SK-N-SH (cell line): ENCODE results near the gene USO1. TPM values are rescaled to one million over a fixed set of nuclear protein-coding genes. Genes with fewer than 3 reads are reported as not detected.

Experiments used
- CTCF ChIA-PET: fragments of 300-600, 350-600 bp; formaldehyde crosslinking; extraction: SDS; loops from one replicate; lab custom pipeline; 2021; lab: Yijun Ruan, JAX
- POLR2A ChIA-PET: fragments of 350-600 bp; sonication (Branson Sonifier 250); formaldehyde crosslinking; extraction: SDS; loops from one replicate; lab custom pipeline; 2020; ENCODE audit warnings: antibody characterized with exemption, inconsistent platforms; lab: Yijun Ruan, JAX
- DNase-seq: peaks from one replicate; pipeline ENCODE4 v3.0.0; 2012
- H2AFZ ChIP-seq: fragments of 200-600 bp; sonication (generic); 2 replicates; pipeline ENCODE4 v1.8.1; 2016; ENCODE audit warnings: antibody characterized with exemption, mild to moderate bottlenecking, low read depth
- H3F3A ChIP-seq: fragments of 200-600 bp; sonication (generic); replicated peaks from 2 replicates; pipeline ENCODE3; 2016; ENCODE audit warnings: antibody characterized with exemption, mild to moderate bottlenecking; ENCODE audit not compliant: insufficient read depth
- H3K27ac ChIP-seq, 2 experiments: fragments of 200-500 bp in 1 of 2; fragments of 200-600 bp in 1 of 2; sonication (Bioruptor generic) in 1 of 2; sonication (generic), shearing (Covaris generic) in 1 of 2; 2 replicates each; pipeline versions ENCODE4 v1.5.1 to v1.6.1; 2014 to 2016; ENCODE audit warnings: low read depth in 2 of 2, inconsistent platforms in 1 of 2, low read length in 1 of 2, mild to moderate bottlenecking in 1 of 2, mixed read lengths in 1 of 2
- H3K27me3 ChIP-seq: fragments of 200-600 bp; sonication (generic), shearing (Covaris generic); 2 replicates; pipeline ENCODE4 v1.6.1; 2016; ENCODE audit warnings: mixed run types; ENCODE audit not compliant: insufficient read depth
- H3K36me3 ChIP-seq, 2 experiments: fragments of 200-500 bp in 1 of 2; fragments of 200-600 bp in 1 of 2; sonication (Bioruptor generic) in 1 of 2; sonication (generic) in 1 of 2; replicated peaks in 1 of 2; 2 replicates each; pipeline versions ENCODE3 to v1.5.1; 2014 to 2016; ENCODE audit warnings: low read length in 1 of 2, mild to moderate bottlenecking in 1 of 2; ENCODE audit not compliant: insufficient read depth in 2 of 2, control insufficient read depth in 1 of 2
- H3K4me1 ChIP-seq, 2 experiments: fragments of 200-500 bp in 1 of 2; fragments of 200-600 bp in 1 of 2; sonication (Bioruptor generic) in 1 of 2; sonication (generic), shearing (Covaris generic) in 1 of 2; 2 replicates each; pipeline versions ENCODE4 v1.5.1 to v1.6.1; 2014 to 2016; ENCODE audit warnings: low read depth in 1 of 2, low read length in 1 of 2, mixed run types in 1 of 2; ENCODE audit not compliant: insufficient read depth in 2 of 2, control insufficient read depth in 1 of 2
- H3K4me2 ChIP-seq: fragments of 200-600 bp; sonication (generic), shearing (Covaris generic); 2 replicates; pipeline ENCODE4 v1.6.1; 2017; ENCODE audit warnings: mixed run types
- H3K4me3 ChIP-seq, 2 experiments: fragments of 200-500 bp in 1 of 2; fragments of 200-600 bp in 1 of 2; sonication (Bioruptor generic) in 1 of 2; sonication (generic), shearing (Covaris generic) in 1 of 2; 2 replicates each; pipeline versions ENCODE4 v1.5.1 to v1.8.1; 2014 to 2016; ENCODE audit warnings: low read depth in 2 of 2, inconsistent platforms in 1 of 2, low read length in 1 of 2, mild to moderate bottlenecking in 1 of 2, mixed read lengths in 1 of 2, moderate library complexity in 1 of 2
- H3K79me2 ChIP-seq: fragments of 200-600 bp; sonication (generic); 2 replicates; pipeline ENCODE4 v1.8.1; 2017; ENCODE audit warnings: mild to moderate bottlenecking; ENCODE audit not compliant: insufficient read depth
- H3K9ac ChIP-seq: fragments of 200-600 bp; sonication (generic); 2 replicates; pipeline ENCODE4 v1.6.1; 2017; ENCODE audit warnings: mixed run types
- H3K9me2 ChIP-seq: fragments of 200-600 bp; sonication (generic); 2 replicates; pipeline ENCODE4 v1.6.1; 2017; ENCODE audit warnings: mixed run types
- H3K9me3 ChIP-seq: fragments of 200-600 bp; sonication (generic); 2 replicates; pipeline ENCODE4 v1.6.1; 2017; ENCODE audit warnings: mixed run types, mild to moderate bottlenecking, moderate library complexity
- H4K20me1 ChIP-seq: fragments of 200-600 bp; sonication (generic); 2 replicates; pipeline ENCODE4 v1.6.1; 2017; ENCODE audit warnings: mild to moderate bottlenecking, mixed run types; ENCODE audit not compliant: insufficient read depth
- CHD2 ChIP-seq: fragments of 150-350 bp; IDR thresholded peaks from 2 replicates; pipeline ENCODE4 v1.6.1; 2018; ENCODE audit warnings: low read length; ENCODE audit not compliant: partially characterized antibody
- ELF1 ChIP-seq: IDR thresholded peaks from 2 replicates; pipeline ENCODE4 v1.4.0; 2012
- EP300 ChIP-seq, 2 experiments: IDR thresholded peaks; 2 replicates each; pipeline versions ENCODE4 v1.4.0 to v1.6.1; 2012; ENCODE audit warnings: borderline replicate concordance in 1 of 2, low read depth in 1 of 2, low read length in 1 of 2
- FOSL2 ChIP-seq: IDR thresholded peaks from 2 replicates; pipeline ENCODE4 v1.4.0; 2012; ENCODE audit warnings: low read depth, mild to moderate bottlenecking, moderate library complexity, borderline replicate concordance
- FOXJ3 ChIP-seq: sonication (generic); formaldehyde crosslinking; IDR thresholded peaks from 2 replicates; pipeline ENCODE4 v1.5.1; 2020; ENCODE audit warnings: mild to moderate bottlenecking, missing genetic modification reagents
- FOXM1 ChIP-seq: IDR thresholded peaks from 2 replicates; pipeline ENCODE4 v1.4.0; 2012; ENCODE audit warnings: low read depth, mild to moderate bottlenecking
- GABPA ChIP-seq: IDR thresholded peaks from 2 replicates; pipeline ENCODE4 v1.4.0; 2012; ENCODE audit warnings: low read depth, mild to moderate bottlenecking
- MEF2A ChIP-seq: IDR thresholded peaks from 2 replicates; pipeline ENCODE4 v1.4.0; 2012; ENCODE audit warnings: low read depth, borderline replicate concordance
- MXI1 ChIP-seq: IDR thresholded peaks from 2 replicates; pipeline ENCODE4 v1.6.1; 2012; ENCODE audit warnings: mild to moderate bottlenecking, low read depth, low read length, improper control_type of control experiment
- NFIC ChIP-seq: IDR thresholded peaks from 2 replicates; pipeline ENCODE4 v1.4.0; 2012; ENCODE audit warnings: borderline replicate concordance
- POLR2AphosphoS5 ChIP-seq: IDR thresholded peaks from 2 replicates; pipeline ENCODE4 v1.6.1; 2012; ENCODE audit warnings: low read depth, low read length
- RCOR1 ChIP-seq: fragments of 150-350 bp; IDR thresholded peaks from 2 replicates; pipeline ENCODE4 v1.6.1; 2017; ENCODE audit warnings: antibody characterized with exemption, low read length
- SIN3A ChIP-seq: IDR thresholded peaks from 2 replicates; pipeline ENCODE4 v1.6.1; 2012; ENCODE audit warnings: low read depth, mild to moderate bottlenecking, low read length, moderate library complexity, borderline replicate concordance
- SMC3 ChIP-seq: IDR thresholded peaks from 2 replicates; pipeline ENCODE4 v1.6.1; 2012; ENCODE audit warnings: low read depth, low read length, improper control_type of control experiment
- TAF1 ChIP-seq: IDR thresholded peaks from 2 replicates; pipeline ENCODE4 v1.6.1; 2012; ENCODE audit warnings: low read depth, mild to moderate bottlenecking, low read length, moderate library complexity, borderline replicate concordance
- TCF12 ChIP-seq: IDR thresholded peaks from 2 replicates; pipeline ENCODE4 v1.4.0; 2012
- YY1 ChIP-seq: IDR thresholded peaks from 2 replicates; pipeline ENCODE4 v1.4.0; 2012; ENCODE audit warnings: low read depth, mild to moderate bottlenecking
- WGBS: methylation state at CpG from one replicate; pipeline ENCODE4 v1.1.6; 2017; ENCODE audit warnings: low lambda C conversion rate; 5-methylcytosine and 5-hydroxymethylcytosine counted together
- polyA plus RNA-seq, 3 experiments: library from polyadenylated mRNA; depleted of rRNA; stranded (reverse); fragments of >200 nt; gene quantifications; 2 replicates each; pipeline ENCODE4 v1.2.3, GENCODE V29; 2012
- TF ChIP-seq, protein P1 (sequence below): IDR thresholded peaks from 2 replicates; pipeline ENCODE4; 2012
- TF ChIP-seq, protein P2 (sequence below): IDR thresholded peaks from 2 replicates; pipeline ENCODE4 v1.4.0; 2012; ENCODE audit warnings: low read depth
- TF ChIP-seq, protein P3 (sequence below): fragments of 200-600 bp; sonication (generic); IDR thresholded peaks from 2 replicates; pipeline ENCODE4 v1.6.1; 2017; ENCODE audit warnings: antibody characterized with exemption, mild to moderate bottlenecking, moderate library complexity
- TF ChIP-seq, protein P4 (sequence below): IDR thresholded peaks from 2 replicates; pipeline ENCODE4 v1.4.0; 2012; ENCODE audit warnings: low read depth, borderline replicate concordance
- TF ChIP-seq, protein P5 (sequence below): IDR thresholded peaks from 2 replicates; pipeline ENCODE4 v1.4.0; 2012; ENCODE audit warnings: low read depth, borderline replicate concordance
- TF ChIP-seq, protein P6 (sequence below): fragments of 150-350 bp; IDR thresholded peaks from 2 replicates; pipeline ENCODE4 v1.6.1; 2017; ENCODE audit warnings: antibody characterized with exemption, low read length, low read depth, borderline replicate concordance

USO1 gene
- polyA plus RNA-seq, 1 of the 3 experiments (the other 2 are of a cell fraction), result 25.6 TPM

DNA sequence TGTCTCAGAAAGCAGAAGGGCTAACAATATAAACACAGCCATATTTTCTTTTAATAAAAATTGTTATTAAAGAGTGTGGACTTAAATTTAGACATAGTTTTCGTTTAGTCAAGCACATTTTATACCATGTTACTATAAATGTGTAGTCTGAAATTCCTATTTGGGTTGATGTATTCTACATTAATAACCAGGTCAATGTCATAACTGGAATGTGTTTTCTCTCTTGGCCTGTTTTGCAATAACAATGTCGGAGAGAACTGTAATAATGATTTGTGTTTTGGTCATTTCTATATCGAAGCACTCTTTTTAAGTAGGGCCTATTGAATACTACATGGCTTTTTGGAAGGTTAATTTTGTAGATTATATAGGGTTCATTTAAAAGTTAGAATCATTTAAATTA lies 5.5 kb downstream of the USO1 start:
- Histone ChIP-seq H3F3A (peaks cover 4% of the 10 kb centered on the region), H3K79me2 (peaks cover 100% of the 10 kb centered on the region), H4K20me1 (peaks cover 44% of the 10 kb centered on the region), H3K36me3 (peaks cover 0 to 21% of the 10 kb centered on the region in 2 experiments), H3K4me1 (peaks cover 13% of the 10 kb centered on the region in 2 experiments; a peak in 3 of 4 replicates), H2AFZ (no peak overlapping the region), H3K9me2 (no peaks in the 10 kb centered on the region), H3K4me2 (no peak overlapping the region), H3K4me3 (no peak overlapping the region), H3K9ac (no peak overlapping the region), H3K27me3 (no peaks in the 10 kb centered on the region), H3K27ac (no peak overlapping the region), H3K9me3 (no peaks in the 10 kb centered on the region)
- WGBS, result 73% methylated on average over 3 of the region's 3 CpGs
- TF ChIP-seq, protein P1, sequence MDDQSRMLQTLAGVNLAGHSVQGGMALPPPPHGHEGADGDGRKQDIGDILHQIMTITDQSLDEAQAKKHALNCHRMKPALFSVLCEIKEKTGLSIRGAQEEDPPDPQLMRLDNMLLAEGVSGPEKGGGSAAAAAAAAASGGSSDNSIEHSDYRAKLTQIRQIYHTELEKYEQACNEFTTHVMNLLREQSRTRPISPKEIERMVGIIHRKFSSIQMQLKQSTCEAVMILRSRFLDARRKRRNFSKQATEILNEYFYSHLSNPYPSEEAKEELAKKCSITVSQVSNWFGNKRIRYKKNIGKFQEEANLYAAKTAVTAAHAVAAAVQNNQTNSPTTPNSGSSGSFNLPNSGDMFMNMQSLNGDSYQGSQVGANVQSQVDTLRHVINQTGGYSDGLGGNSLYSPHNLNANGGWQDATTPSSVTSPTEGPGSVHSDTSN, result no peak
- TF ChIP-seq, protein P2, sequence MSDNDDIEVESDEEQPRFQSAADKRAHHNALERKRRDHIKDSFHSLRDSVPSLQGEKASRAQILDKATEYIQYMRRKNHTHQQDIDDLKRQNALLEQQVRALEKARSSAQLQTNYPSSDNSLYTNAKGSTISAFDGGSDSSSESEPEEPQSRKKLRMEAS, result no peak
- TF ChIP-seq RCOR1 (no peak), TAF1 (no peak), FOSL2 (no peak), ELF1 (no peak), POLR2AphosphoS5 (no peak), YY1 (no peak), SIN3A (no peak), MEF2A (no peak)
- TF ChIP-seq, protein P3, sequence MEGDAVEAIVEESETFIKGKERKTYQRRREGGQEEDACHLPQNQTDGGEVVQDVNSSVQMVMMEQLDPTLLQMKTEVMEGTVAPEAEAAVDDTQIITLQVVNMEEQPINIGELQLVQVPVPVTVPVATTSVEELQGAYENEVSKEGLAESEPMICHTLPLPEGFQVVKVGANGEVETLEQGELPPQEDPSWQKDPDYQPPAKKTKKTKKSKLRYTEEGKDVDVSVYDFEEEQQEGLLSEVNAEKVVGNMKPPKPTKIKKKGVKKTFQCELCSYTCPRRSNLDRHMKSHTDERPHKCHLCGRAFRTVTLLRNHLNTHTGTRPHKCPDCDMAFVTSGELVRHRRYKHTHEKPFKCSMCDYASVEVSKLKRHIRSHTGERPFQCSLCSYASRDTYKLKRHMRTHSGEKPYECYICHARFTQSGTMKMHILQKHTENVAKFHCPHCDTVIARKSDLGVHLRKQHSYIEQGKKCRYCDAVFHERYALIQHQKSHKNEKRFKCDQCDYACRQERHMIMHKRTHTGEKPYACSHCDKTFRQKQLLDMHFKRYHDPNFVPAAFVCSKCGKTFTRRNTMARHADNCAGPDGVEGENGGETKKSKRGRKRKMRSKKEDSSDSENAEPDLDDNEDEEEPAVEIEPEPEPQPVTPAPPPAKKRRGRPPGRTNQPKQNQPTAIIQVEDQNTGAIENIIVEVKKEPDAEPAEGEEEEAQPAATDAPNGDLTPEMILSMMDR, result no peak
- no peak for DNase-seq
- ChIA-PET POLR2A (no interaction called here), CTCF (no interaction called here)

DNA sequence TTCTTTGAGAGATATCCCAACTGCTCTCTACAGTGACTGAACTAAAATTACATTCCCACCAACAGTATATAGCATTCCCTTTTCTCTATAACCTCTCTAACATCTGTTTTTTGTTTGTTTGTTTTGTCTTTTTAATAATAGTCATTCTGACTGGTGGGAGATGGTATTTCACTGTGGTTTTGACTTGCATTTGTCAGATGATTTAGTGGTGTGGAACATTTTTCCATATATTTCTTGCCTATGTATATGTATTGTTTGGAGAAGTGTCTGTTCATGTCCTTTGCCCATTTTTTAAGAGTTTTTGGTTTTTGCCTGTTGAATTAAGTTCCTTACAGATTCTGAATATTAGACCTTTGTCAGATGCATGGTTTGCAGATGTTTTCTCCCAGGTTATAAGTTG lies 9.0 kb downstream of the USO1 start:
- peaks cover 4% of the 10 kb centered on the region for H3F3A ChIP-seq
- peaks cover 39% of the 10 kb centered on the region; the same call in 1 of the 2 replicates for H4K20me1 ChIP-seq
- H3K4me2 ChIP-seq, result no peak overlapping the region
- no peaks in the 10 kb centered on the region; a peak in 1 of 4 replicates for H3K4me1 ChIP-seq
- H3K9me2 ChIP-seq, result no peaks in the 10 kb centered on the region
- peaks cover 99% of the 10 kb centered on the region for H3K79me2 ChIP-seq
- no peak overlapping the region for H3K4me3 ChIP-seq
- peaks cover 0 to 28% of the 10 kb centered on the region in 2 experiments for H3K36me3 ChIP-seq
- no peak for DNase-seq
- POLR2A ChIA-PET, result no interaction called here
- H3K9ac ChIP-seq, result no peak overlapping the region
- H2AFZ ChIP-seq, result no peak overlapping the region
- no peaks in the 10 kb centered on the region for H3K27me3 ChIP-seq
- no peaks in the 10 kb centered on the region for H3K9me3 ChIP-seq
- H3K27ac ChIP-seq, result no peak overlapping the region
- CTCF ChIA-PET, result interaction anchor here (4.6 kb wide), 1 partner anchor 9 kb away, joined by 14 read pairs; the partner anchor contains the start of gene USO1
- TF ChIP-seq, protein P4, sequence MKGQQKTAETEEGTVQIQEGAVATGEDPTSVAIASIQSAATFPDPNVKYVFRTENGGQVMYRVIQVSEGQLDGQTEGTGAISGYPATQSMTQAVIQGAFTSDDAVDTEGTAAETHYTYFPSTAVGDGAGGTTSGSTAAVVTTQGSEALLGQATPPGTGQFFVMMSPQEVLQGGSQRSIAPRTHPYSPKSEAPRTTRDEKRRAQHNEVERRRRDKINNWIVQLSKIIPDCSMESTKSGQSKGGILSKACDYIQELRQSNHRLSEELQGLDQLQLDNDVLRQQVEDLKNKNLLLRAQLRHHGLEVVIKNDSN, result no peak
- TF ChIP-seq, protein P5, sequence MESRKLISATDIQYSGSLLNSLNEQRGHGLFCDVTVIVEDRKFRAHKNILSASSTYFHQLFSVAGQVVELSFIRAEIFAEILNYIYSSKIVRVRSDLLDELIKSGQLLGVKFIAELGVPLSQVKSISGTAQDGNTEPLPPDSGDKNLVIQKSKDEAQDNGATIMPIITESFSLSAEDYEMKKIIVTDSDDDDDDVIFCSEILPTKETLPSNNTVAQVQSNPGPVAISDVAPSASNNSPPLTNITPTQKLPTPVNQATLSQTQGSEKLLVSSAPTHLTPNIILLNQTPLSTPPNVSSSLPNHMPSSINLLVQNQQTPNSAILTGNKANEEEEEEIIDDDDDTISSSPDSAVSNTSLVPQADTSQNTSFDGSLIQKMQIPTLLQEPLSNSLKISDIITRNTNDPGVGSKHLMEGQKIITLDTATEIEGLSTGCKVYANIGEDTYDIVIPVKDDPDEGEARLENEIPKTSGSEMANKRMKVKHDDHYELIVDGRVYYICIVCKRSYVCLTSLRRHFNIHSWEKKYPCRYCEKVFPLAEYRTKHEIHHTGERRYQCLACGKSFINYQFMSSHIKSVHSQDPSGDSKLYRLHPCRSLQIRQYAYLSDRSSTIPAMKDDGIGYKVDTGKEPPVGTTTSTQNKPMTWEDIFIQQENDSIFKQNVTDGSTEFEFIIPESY, result no peak
- TF ChIP-seq MEF2A (no peak), CHD2 (no peak), FOXM1 (no peak), TCF12 (no peak), SMC3 (no peak), NFIC (no peak), FOXJ3 (no peak), GABPA (no peak), MXI1 (no peak), EP300 (IDR thresholded peaks at IDR 0.05; ENCODE audit: borderline replicate concordance in 1 of 2, low read depth in 1 of 2, low read length in 1 of 2) (no peak)
- TF ChIP-seq, protein P6, sequence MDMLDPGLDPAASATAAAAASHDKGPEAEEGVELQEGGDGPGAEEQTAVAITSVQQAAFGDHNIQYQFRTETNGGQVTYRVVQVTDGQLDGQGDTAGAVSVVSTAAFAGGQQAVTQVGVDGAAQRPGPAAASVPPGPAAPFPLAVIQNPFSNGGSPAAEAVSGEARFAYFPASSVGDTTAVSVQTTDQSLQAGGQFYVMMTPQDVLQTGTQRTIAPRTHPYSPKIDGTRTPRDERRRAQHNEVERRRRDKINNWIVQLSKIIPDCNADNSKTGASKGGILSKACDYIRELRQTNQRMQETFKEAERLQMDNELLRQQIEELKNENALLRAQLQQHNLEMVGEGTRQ, result no peak
- TF ChIP-seq, protein P2, result no peak
